DMS 273 treated with DMSO at 0.1 percent for 48 hours (cell line): Measurements from ENCODE around the gene HEPHL1.
"Not testable (repeated sequence)": the region's sequence is repeated elsewhere in the genome, so short reads cannot be mapped to it uniquely, and the experiment has no call there.

Experiments
- DNase-seq: peaks from one replicate; lab custom pipeline; 2025; lab: John Stamatoyannopoulos, UW

HEPHL1 gene

DNA sequence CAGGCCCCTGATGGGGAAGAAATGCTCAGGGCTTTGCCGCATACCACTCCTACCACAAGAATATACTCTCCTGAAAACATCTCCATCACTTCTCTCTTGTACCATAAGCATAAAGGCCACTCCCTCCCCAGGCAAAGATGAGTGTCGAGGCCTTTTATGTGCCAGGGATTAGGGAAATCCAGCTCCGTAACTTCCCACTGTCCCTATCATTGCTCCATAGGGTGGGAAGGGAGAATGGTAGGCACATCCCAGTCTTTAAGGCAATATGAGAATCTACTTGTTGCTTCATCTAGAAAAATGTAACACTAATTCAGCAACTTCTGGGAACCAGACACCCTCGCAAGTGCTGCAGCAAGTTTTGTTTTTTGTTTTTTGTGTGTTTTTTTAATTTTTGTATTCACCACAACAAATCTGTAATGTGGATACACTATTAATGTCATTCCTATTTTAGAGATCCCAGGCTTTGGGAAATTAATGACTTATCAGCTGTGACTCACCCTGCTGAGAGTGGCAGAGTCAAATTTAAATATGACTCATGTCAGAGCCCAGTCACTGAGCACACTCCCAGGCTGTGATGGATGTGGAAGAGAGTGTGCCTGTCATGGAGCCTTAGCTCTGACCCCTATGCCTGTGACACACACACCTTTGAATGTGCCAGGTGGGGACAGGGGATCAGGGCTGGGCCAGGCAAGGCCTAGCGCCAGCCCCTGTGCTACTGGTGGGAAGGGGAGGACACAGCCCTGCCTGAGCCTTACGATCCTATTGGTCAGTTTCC lies 130.9 kb downstream of the HEPHL1 start:
- no peak for DNase-seq

DNA sequence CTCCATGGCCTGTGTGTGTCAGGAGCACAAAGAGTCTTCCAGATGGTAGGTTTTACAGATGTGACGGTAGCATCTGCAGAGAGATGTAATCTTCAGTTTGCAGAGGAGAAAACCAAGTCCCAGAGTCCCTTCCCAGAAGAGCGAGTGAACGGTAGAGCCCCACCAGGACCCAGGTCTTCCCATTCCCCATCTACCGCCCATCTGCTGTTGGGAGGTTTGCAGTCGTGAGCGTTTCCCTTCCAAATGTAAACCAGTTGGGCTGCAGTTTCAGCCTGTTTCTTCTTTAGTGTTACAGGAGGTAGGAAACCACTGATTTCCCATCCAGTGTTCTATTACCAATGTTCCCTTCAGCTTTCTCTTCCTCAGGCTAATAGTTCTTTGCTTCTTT lies 131.5 kb downstream of the HEPHL1 start:
- DNase-seq: no peak

DNA sequence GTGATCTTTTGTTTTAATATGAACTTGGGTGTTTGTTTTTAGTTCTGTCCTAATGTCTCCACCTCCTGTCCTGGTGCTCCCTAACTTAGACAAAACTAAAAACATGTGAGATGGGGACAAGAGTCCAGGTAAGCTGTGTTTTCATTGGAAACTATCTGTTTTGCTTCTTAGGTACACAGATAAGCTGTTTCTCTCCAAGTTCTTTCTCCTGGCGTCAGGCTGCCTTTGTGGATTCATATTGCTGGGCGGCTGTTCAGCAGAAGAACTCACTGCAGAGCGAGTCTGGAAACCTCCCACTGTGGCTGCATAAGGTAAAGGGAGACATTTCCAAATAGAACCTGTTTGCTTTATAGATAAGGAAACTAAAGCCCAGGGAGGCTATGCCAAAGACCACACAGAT lies 132.2 kb downstream of the HEPHL1 start:
- no peak for DNase-seq

DNA sequence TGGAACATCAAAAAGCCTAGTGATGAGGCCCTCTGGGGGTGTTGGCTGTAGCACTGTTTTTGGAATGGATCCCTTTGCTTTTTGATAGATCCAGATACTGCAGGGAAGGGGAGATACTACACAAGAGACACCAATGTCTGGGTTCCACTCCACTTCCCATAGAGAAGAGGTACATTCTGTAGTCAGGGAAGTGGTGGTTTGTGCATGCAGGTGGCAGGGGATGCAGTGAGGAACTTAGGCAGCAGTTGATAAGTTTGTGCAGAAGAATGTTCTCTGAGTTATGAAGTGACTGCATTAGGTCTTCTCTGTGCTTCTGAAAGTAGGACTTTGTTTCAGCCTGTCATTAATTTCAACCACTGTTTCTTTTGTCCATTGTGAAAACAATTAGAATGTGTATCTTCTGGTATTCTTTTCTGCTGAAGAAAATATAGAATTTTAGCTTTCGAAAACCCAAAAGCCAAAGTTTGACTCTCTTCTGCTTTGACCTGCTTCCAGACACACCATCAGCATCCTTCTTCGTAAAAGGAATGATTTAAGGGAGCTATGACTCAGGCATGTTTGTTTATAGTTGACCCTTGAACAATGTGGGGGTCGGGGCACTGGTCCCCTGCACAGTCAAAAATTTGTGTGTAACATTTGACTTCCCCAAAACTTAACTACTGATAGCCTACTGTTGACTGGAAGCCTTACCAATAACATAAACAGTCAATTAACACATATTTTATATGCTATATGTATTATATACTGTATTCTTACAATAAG lies 133.1 kb downstream of the HEPHL1 start:
- no peak for DNase-seq

DNA sequence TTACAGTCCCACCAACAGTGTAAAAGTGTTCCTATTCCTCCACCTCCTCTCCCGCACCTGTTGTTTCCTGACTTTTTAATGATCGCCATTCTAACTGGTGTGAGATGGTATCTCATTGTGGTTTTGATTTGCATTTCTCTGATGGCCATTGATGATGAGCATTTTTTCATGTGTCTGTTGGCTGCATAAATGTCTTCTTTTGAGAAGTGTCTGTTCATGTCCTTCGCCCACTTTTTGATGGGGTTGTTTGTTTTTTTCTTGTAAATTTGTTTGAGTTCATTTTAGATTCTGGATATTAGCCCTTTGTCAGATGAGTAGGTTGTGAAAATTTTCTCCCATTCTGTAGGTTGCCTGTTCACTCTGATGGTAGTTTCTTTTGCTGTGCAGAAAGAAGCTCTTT lies 136.2 kb downstream of the HEPHL1 start:
- DNase-seq: not testable (repeated sequence)
